ENCODE results near the gene PARD3B.

Gene PARD3B

GRCh38 chr2:205058409-205058808 lies 513.1 kb downstream of the PARD3B start:
- DNase-seq (ENCODE audit: low read depth), result no peak

DNA sequence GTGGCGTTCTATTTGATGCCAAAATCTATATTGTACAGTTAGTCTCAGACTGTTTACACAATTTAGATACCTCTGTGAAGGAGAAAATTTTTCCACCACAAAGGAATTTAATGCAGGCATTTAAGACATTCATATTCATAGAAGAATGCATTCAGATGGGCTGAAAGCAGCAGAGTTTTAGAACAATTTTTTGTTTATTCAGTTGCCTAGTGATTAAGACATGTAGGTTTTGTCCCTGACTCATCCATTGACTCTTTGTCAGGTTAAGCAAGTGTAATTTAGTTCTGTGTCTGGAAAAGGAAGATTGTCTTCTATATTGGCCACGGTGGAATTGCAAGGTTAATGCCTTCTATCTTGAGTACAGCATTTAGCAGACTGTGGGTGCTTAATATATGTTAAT lies 515.0 kb downstream of the PARD3B start:
- no peak for DNase-seq (ENCODE audit: low read depth)

- no peak for DNase-seq (ENCODE audit: low read depth)
These were observed 520.8 kb downstream of the PARD3B start for GRCh38 chr2:205066081-205066480.

DNA sequence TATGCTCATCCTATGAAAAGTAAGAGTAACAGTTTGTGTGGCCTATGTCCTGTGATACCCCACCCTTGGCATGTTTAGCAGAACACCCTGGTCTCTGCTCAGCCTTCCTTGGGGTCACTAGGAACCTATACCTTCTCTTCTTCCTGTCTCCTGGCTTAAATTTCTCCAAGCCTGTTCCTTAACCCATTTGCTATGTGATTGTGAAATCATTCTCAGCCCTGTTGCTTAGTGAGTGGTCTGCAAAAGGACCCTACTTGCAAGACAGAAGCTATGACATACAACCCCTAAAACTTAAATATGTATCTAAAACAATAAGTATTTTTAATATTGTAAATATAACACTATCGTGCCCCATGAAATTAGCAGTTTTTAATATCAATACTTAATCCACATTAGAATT lies 524.7 kb downstream of the PARD3B start:
- no peak for DNase-seq (ENCODE audit: low read depth)

- no peak for DNase-seq (ENCODE audit: low read depth)
These were observed 525.6 kb downstream of the PARD3B start for GRCh38 chr2:205070889-205071288.

DNA sequence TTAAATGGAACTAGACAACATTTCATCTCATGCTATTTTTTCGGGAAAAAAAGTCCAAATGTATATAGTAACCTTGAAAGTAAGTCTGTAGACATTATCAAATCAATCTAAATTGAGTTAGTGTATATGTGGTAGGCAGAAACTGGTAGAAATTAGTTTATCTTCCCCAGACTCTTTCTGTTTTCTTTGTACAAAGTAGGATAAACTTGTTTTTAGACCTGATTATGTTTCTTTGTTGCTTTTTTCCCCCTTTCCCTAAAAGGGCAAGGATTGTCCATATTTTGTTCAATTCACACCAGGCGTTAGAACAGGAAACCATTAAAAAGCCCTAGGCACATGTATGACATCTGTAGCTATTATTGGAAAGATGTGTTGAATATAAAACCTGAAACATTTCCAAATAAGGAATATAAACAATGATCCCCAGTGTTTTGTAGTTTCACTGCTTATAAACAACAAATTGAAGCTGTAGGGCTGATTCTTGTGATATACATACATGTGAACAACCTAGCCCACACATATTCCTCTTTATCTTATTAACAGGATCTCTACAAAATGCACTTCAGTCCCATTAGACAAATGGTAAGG lies 528.3 kb downstream of the PARD3B start:
- DNase-seq (ENCODE audit: low read depth), result no peak

DNA sequence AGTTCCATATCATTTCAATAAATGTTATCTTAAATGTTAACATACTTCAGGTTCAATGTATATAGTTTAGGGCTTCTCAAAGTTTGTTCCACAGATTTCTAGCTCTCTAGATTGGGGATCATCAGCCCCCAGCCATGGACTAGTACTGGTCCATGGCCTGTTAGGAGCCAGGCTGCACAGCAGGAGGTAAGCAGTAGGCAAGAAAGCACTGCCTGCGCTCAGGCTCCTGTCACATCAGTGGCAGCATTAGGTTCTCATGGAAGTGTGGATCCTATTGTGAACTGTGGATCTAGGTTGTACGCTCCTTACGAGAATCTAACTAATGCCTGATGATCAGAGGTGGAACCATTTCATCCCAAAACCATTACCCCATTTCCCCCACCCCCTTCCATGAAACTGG lies 531.1 kb downstream of the PARD3B start:
- DNase-seq (ENCODE audit: low read depth), result no peak

DNA sequence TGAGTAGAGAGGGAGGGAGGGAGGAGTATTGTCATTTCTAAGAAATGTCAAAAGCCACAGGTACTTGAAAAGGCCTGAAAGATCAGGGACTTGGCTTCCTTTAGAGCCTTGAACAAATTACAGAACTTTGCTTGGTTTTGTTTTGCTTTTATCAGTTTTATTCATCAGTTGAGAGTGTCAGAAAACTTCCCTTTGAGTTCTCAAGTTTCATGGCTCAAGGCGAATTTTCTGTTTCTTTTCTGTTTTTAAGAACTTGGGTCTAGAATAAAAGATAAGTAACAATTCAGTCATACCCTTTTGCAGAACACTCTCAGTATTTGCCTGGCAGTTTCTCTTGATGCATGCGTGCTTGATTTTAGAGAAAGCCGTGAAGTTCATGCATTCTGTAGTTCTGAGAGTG lies 531.9 kb downstream of the PARD3B start:
- DNase-seq (ENCODE audit: low read depth), result no peak

- no peak for DNase-seq (ENCODE audit: low read depth)
These were observed 533.5 kb downstream of the PARD3B start for GRCh38 chr2:205078762-205079161.

DNA sequence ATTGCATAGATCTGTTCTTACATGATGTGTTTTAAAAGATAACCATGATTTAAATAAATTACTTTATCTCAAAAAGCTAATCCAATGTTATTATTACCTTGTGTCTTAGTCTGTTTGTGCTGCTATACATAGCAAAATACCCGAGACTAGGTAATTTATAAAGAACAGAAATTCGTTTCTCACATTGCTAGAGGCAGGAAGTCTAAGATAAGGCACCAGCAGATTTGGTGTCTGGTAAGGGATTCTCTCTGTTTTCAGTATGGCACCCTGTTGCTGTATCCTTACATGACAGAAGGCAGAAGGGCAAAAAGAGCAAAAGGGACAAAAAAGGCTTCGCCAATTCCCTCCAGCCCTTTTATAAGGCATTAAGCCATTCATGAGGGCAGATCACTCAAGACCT lies 533.9 kb downstream of the PARD3B start:
- DNase-seq (ENCODE audit: low read depth), result no peak

GRCh38 chr2:205086662-205087061 lies 541.4 kb downstream of the PARD3B start:
- DNase-seq (ENCODE audit: low read depth), result no peak

DNA sequence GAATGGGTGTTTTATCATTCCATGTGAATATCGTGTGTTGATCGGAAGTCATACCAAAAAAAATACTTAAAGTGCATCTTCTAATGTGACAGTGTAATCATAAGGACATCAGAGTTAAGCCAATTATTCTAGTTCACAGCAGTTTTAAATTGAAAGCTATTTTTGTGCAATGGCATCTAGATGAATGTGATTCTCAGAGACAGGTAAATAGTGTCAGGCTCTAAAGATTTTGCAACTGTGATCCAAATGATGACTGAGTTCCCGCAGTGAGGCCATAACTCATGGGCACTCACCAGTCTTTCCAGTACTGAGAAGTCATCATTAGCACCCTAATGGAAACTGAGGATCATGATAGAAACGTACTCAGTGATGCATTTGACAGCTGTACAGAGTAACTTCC lies 542.6 kb downstream of the PARD3B start:
- no peak for DNase-seq (ENCODE audit: low read depth)

DNA sequence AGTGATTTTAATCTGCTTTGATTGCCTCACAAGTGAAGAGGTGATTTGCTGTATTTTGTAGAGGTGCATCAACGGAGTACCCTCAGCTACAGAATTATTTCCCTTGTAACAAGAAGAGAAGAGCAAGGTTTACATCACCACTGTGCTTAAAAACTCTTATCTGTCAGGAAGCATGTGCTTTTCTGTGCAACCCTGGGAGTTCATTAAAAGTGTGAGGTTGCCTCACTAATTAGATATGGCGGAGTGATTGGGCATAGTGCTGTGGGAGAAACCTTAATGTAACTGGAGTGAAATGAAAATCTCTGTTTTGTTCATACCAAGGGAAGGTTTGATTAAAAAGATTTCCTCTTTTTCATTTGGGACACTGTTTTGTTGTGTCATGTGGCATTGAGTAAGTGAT lies 544.7 kb downstream of the PARD3B start:
- no peak for DNase-seq (ENCODE audit: low read depth)

- DNase-seq (ENCODE audit: low read depth), result no peak
These were observed 546.1 kb downstream of the PARD3B start for GRCh38 chr2:205091411-205091810.

DNA sequence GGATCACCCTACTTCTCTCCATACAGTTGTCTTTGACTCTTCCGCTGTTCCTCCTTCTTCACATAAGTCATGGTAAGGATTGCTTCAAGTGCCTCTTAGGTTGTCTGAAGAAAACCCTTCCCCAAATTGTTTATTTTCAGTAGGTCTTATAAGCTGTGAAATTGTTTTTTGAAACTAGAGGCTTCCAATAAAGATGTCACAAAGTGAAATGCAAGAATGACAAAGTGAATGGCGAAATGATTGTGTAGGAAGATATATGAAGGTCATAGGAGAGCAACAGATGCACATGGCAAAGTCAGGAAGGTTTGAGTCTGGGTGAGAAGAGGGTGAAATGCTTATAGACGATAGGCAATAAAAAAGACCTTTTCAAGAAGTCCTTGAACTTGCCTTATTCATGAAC lies 548.8 kb downstream of the PARD3B start:
- DNase-seq (ENCODE audit: low read depth), result no peak

DNA sequence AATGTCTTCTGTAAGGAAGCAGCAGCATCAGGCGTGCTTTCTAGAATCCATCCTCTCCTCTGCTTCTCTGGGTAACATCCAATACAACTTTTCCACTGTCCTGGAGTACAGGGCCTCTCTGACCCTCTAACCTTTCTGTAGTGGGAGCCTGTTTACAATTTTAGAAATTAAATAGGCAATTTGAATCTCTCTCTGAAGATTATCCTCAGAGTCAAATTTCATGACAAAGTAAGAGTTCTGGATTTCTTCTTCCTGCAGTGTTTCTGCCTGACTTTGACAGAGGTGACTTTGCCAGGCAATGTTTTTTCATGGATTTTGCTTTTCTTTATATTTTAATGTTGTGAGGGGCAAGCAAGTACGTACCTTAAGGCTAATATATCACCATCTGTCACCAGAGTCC lies 558.4 kb downstream of the PARD3B start:
- no peak for DNase-seq (ENCODE audit: low read depth)

DNA sequence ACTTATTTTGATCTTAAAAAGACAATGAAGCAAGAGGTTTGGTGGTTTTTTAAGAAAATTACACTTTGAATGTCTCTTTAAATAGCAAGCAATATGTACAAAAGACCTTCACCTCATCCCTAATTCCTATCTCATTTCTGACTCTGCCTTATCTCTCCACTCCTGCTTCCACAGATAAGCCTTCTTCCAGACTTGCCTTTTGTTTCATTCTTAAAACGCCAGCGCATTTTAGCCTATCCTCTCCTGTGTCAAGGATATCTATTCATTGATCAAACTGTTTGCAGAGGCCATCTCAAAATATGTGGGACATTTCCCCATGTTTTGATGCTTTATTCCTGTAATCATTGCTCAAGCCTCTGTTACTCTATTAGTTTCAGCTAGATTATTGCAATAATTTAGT lies 562.5 kb downstream of the PARD3B start:
- DNase-seq (ENCODE audit: low read depth), result no peak

DNA sequence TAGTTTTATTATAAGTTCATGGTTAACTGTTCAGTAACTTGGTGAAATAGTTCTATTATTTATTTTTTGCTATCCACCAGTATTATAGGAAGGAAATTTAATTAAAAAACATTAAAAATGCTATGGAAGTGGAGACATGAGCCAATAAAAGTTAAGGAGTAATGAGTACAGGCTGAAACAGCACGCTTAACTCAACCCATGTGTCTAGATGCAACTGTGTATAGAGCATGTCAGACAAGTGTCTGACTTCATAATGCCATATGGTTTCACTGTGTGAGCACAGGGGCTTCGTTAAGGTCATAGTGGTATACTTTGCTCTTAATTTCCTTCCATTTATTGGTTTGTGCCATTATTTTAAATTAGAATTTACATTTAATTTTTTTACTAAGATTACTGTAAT lies 570.2 kb downstream of the PARD3B start:
- DNase-seq (ENCODE audit: low read depth), result no peak

DNA sequence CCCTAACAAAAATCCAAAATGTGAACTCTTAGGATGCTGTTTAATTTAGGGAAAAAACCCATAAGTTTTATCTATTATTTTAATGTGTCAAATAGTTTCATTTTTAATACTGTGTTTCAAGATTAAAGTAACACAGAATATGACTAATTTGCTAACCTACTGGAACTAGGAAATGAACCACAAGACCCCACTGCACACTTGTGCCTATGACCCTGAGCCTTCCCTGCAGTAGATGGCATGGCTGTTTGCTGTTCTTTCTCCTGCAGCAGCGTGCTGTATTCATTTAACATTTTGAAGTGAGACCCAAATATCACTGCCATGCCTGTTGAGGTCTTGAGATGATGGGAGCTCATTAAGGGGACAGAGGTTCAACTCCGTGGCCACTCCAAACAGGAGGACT lies 571.9 kb downstream of the PARD3B start:
- no peak for DNase-seq (ENCODE audit: low read depth)

GRCh38 chr2:205119136-205119535 lies 573.9 kb downstream of the PARD3B start:
- DNase-seq (ENCODE audit: low read depth), result no peak

DNA sequence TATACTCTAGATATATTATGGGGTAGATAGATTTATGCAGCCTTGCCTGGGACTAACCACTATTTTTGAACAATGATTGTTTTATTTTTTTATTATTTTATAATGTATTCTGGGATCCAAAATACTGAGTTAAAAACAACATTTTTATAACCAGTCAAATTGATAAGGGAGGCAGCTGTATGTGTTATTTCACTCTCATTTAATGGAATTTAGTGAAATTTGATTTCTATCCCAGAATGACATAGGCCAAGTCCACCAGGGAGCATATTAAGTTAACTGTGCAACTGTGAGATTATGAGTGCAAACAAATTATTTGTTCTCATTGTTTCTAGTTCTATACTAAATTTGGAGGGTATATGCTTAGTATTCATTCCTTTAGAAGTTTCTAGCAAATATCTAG lies 583.5 kb downstream of the PARD3B start:
- DNase-seq (ENCODE audit: low read depth), result no peak

GRCh38 chr2:205129531-205129930 lies 584.3 kb downstream of the PARD3B start:
- no peak for DNase-seq (ENCODE audit: low read depth)

GRCh38 chr2:205130111-205130829 lies 585.0 kb downstream of the PARD3B start:
- no peak for DNase-seq (ENCODE audit: low read depth)

DNA sequence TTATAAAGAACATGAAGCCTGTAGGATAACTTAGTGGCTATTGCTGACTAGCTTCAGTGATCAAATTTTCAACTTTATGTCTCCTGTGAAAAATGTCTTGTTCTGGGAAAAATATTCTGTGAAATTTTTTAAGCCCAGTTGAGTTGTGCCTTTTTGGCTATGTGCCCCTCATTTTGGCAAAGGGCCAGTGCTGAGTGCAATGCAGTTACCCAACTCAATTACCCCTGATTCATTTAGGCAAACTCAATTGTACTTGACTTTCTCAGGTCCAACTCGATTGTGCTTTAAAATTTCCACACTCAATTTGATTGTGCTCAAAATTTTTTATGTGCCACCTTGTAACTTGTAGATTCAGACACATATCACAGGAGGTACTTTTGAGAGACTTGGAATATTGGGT lies 588.3 kb downstream of the PARD3B start:
- DNase-seq (ENCODE audit: low read depth), result no peak

Measured in stimulated activated CD8-positive, alpha-beta memory T cell treated with anti-CD3 and anti-CD28 coated beads, Interleukin-12 subunit alpha, Interleukin-12 subunit beta, amount 100 ng/mL, for 1 hour (primary cell).